Gastroesophageal sphincter (tissue), 3 donors: Measurements from ENCODE around the gene CDK5.

Experiments
- POLR2A ChIP-seq, 2 donors: fragments of 450-650 bp; IDR thresholded peaks; one replicate each; pipeline ENCODE4 v1.6.1; 2017; ENCODE audit warnings: antibody characterized with exemption in 2 of 2, mild to moderate bottlenecking in 2 of 2, moderate library complexity in 1 of 2
- POLR2AphosphoS5 ChIP-seq: sonication (generic); formaldehyde crosslinking; IDR thresholded peaks from one replicate; pipeline ENCODE4 v1.6.1; 2017; ENCODE audit warnings: antibody characterized with exemption
- TF ChIP-seq, protein P1 (sequence below), 4 experiments: fragments of 200-600 bp in 2 of 4; fragments of 450-650 bp in 2 of 4; sonication (generic) in 1 of 4; IDR thresholded peaks; one replicate each; pipeline ENCODE4 v1.5.1; 2017 to 2019; ENCODE audit warnings: antibody characterized with exemption in 4 of 4, mild to moderate bottlenecking in 2 of 4, moderate library complexity in 2 of 4

DNA sequence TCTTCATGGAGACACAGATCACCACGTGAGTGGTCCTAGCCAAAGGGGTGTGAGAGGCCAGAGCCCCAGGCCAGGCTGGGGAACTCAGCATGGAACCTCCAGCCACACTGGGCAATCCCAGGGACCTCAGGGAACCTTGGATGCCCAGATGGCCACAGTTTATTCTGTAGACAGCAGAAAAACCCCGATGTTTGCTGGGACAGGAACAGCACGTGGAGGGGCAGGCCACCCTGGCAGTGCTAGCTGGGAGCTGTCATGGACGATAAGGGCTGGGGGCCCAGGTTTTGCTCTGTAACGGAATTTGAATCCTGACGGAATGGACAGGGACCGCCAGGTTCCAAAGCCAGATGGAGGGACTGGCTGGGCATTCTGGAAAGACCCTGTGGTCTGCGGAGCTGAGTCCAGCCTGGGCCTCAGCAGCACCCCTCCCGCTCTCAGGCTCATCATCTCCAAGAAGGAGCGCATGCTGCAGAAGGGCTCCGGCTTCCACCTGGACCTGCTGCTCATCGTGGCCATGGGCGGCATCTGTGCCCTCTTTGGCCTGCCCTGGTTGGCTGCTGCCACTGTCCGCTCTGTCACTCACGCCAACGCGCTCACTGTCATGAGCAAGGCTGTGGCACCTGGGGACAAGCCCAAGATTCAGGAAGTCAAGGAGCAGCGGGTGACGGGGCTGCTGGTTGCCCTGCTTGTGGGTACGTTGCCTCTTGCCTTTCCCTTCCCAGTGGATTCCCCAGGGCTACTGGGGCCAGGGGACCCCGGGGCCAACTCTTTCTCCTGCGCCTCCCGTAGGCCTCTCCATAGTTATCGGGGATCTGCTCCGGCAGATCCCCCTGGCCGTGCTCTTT lies 17.3 kb upstream of the CDK5 start:
- TF ChIP-seq POLR2A (IDR thresholded peaks at IDR 0.05) (no peak), POLR2AphosphoS5 (no peak)
- TF ChIP-seq, protein P1, sequence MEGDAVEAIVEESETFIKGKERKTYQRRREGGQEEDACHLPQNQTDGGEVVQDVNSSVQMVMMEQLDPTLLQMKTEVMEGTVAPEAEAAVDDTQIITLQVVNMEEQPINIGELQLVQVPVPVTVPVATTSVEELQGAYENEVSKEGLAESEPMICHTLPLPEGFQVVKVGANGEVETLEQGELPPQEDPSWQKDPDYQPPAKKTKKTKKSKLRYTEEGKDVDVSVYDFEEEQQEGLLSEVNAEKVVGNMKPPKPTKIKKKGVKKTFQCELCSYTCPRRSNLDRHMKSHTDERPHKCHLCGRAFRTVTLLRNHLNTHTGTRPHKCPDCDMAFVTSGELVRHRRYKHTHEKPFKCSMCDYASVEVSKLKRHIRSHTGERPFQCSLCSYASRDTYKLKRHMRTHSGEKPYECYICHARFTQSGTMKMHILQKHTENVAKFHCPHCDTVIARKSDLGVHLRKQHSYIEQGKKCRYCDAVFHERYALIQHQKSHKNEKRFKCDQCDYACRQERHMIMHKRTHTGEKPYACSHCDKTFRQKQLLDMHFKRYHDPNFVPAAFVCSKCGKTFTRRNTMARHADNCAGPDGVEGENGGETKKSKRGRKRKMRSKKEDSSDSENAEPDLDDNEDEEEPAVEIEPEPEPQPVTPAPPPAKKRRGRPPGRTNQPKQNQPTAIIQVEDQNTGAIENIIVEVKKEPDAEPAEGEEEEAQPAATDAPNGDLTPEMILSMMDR (IDR thresholded peaks at IDR 0.05): no peak
